ENCODE results near the gene PDLIM3.

PDLIM3 gene

GRCh38 chr4:185468999-185469398, 66.3 kb downstream of the PDLIM3 start:
- DNase-seq = no peak

GRCh38 chr4:185467991-185468390, 67.3 kb downstream of the PDLIM3 start:
- no peak for DNase-seq

- no peak for DNase-seq
These were observed 68.2 kb downstream of the PDLIM3 start for GRCh38 chr4:185467101-185467500.

- DNase-seq = no peak
These were observed 69.6 kb downstream of the PDLIM3 start for GRCh38 chr4:185465707-185466106.

GRCh38 chr4:185464887-185465286, 70.4 kb downstream of the PDLIM3 start:
- no peak for DNase-seq

- no peak for DNase-seq
These were observed 71.1 kb downstream of the PDLIM3 start for GRCh38 chr4:185464183-185464582.

GRCh38 chr4:185463541-185463940, 71.8 kb downstream of the PDLIM3 start:
- DNase-seq = no peak

GRCh38 chr4:185461565-185461964, 73.7 kb downstream of the PDLIM3 start:
- DNase-seq = no peak

GRCh38 chr4:185457136-185457535, 78.2 kb downstream of the PDLIM3 start:
- DNase-seq = no peak

- DNase-seq = no peak
These were observed 79.2 kb downstream of the PDLIM3 start for GRCh38 chr4:185456131-185456530.

Data from stimulated activated CD4-positive, alpha-beta T cell treated with anti-CD3 and anti-CD28 coated beads, Interleukin-2, amount 100 ng/mL, for 24 hours (primary cell).